HG03280 (cell line): ENCODE results near the gene RNF220.
"Not testable (repeated sequence)": the region's sequence is repeated elsewhere in the genome, so short reads cannot be mapped to it uniquely, and the experiment has no call there.

ENCODE experiments used
- ATAC-seq: cut with Tn5 transposase; IDR thresholded peaks from one replicate; pipeline ENCODE4 v1.9.1; 2021; ENCODE audit warnings: mild to moderate bottlenecking, moderate library complexity; ENCODE audit not compliant: unreplicated experiment

Gene RNF220

GRCh38 chr1:44485229-44485933, 80.3 kb downstream of the RNF220 start:
- ATAC-seq, result no peak

GRCh38 chr1:44485934-44486460, 80.9 kb downstream of the RNF220 start:
- ATAC-seq, result no peak

- ATAC-seq, result no peak
Measured at GRCh38 chr1:44489481-44489880, 84.4 kb downstream of the RNF220 start.

- no peak for ATAC-seq
Measured at GRCh38 chr1:44496541-44497171, 91.6 kb downstream of the RNF220 start.

- no peak for ATAC-seq
Measured at GRCh38 chr1:44497422-44498170, 92.5 kb downstream of the RNF220 start.

GRCh38 chr1:44499306-44499705, 94.3 kb downstream of the RNF220 start:
- no peak for ATAC-seq

- ATAC-seq, result no peak
Measured at GRCh38 chr1:44500181-44501046, 95.4 kb downstream of the RNF220 start.

- ATAC-seq, result no peak
Measured at GRCh38 chr1:44501047-44501890, 96.2 kb downstream of the RNF220 start.

GRCh38 chr1:44502823-44503222, 97.8 kb downstream of the RNF220 start:
- ATAC-seq, result not testable (repeated sequence)

- ATAC-seq, result no peak
Measured at GRCh38 chr1:44503625-44504024, 98.6 kb downstream of the RNF220 start.

- ATAC-seq, result no peak
Measured at GRCh38 chr1:44505210-44505993, 100.3 kb downstream of the RNF220 start.

- ATAC-seq, result no peak
Measured at GRCh38 chr1:44507490-44508396, 102.7 kb downstream of the RNF220 start.

GRCh38 chr1:44508397-44508745, 103.3 kb downstream of the RNF220 start:
- no peak for ATAC-seq

GRCh38 chr1:44511363-44511762, 106.3 kb downstream of the RNF220 start:
- ATAC-seq, result no peak

GRCh38 chr1:44511769-44512168, 106.7 kb downstream of the RNF220 start:
- ATAC-seq, result no peak

- ATAC-seq, result no peak
Measured at GRCh38 chr1:44512313-44512885, 107.3 kb downstream of the RNF220 start.

GRCh38 chr1:44513111-44513510, 108.1 kb downstream of the RNF220 start:
- no peak for ATAC-seq

- ATAC-seq, result no peak
Measured at GRCh38 chr1:44514673-44515072, 109.6 kb downstream of the RNF220 start.
